ENCODE results near the gene WBP2.
"Not testable (repeated sequence)": the region's sequence is repeated elsewhere in the genome, so short reads cannot be mapped to it uniquely, and the experiment has no call there.

DNA sequence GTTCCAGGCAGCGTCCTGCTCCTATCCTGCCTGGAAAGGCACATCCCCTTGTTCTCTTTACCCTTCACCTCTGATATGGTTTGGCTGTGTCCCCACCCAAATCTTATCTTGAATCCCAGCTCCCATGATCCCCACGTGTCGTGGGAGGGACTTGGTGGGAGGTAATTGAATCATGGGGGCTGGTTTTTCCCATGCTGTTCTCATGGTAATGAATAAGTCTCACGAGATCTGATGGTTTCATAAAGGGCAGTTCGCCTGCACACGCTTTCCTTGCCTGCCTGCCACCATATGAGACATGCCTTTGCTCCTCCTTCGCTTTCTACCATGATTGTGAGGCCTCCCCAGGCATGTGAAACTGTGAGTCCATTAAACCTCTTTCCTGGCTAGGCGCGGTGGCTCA is 30.7 kb upstream of the WBP2 start:
- not testable (repeated sequence) for TF ChIP-seq POLR2AphosphoS5 (IDR thresholded peaks at IDR 0.05; ENCODE audit: borderline replicate concordance, low read depth, low read length); EZH2 (IDR thresholded peaks at IDR 0.05)

Measured in SK-N-MC (cell line).